ENCODE data around the gene PSMA8.

DNA sequence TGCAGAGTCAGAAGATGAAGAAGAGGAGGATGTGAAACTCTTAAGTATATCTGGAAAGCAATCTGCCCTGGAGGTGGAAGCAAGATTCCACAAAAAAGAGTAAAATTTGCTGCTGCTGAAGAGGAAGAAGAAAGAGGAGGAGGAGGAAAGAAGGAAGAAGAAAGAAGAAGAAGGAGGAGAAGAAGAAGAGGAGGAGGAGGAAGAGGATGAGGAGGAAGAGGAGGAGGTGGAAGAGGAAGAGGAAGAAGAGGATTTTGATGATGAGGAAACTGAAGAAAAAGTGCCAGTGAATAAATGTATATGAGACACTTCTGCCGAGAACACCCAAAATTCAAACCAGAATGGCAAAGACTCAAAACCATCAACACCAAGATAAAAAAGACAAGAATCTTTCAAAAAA lies 71.6 kb downstream of the PSMA8 start:
- TF ChIP-seq, protein P1, sequence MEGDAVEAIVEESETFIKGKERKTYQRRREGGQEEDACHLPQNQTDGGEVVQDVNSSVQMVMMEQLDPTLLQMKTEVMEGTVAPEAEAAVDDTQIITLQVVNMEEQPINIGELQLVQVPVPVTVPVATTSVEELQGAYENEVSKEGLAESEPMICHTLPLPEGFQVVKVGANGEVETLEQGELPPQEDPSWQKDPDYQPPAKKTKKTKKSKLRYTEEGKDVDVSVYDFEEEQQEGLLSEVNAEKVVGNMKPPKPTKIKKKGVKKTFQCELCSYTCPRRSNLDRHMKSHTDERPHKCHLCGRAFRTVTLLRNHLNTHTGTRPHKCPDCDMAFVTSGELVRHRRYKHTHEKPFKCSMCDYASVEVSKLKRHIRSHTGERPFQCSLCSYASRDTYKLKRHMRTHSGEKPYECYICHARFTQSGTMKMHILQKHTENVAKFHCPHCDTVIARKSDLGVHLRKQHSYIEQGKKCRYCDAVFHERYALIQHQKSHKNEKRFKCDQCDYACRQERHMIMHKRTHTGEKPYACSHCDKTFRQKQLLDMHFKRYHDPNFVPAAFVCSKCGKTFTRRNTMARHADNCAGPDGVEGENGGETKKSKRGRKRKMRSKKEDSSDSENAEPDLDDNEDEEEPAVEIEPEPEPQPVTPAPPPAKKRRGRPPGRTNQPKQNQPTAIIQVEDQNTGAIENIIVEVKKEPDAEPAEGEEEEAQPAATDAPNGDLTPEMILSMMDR (IDR thresholded peaks at IDR 0.05) = no peak
- TF ChIP-seq POLR2A (IDR thresholded peaks at IDR 0.05) = no peak

All from right lobe of liver (tissue), 4 donors.